Fibroblast of gingiva (primary cell): ENCODE measurements around the gene ATP10B.

Experiments used
- DNase-seq: peaks from one replicate; pipeline ENCODE4 v3.0.0-alpha.2; 2011; ENCODE audit warnings: low read depth

ATP10B gene

GRCh38 chr5:160635663-160636062 lies 216.3 kb downstream of the ATP10B start:
- no peak for DNase-seq

DNA sequence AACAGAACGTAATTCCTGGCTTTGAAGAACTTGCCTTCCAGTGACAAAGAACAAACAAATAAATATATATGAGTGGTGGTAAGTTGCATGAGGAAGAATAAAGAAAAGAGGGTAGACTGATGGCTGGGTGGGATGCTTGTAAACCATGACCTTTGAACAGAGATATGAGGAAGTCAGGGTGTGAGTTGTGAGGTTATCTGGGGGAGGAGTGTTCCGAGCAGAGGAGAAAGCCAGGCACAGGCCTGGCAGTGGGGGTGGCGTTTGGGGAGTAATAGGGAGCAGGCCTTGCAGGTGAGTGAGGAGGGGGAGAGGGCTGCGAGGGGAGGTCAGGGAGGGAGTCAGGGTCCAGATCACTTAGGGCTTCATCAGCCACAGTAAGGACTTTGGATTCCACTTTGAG lies 217.0 kb downstream of the ATP10B start:
- DNase-seq, result no peak

DNA sequence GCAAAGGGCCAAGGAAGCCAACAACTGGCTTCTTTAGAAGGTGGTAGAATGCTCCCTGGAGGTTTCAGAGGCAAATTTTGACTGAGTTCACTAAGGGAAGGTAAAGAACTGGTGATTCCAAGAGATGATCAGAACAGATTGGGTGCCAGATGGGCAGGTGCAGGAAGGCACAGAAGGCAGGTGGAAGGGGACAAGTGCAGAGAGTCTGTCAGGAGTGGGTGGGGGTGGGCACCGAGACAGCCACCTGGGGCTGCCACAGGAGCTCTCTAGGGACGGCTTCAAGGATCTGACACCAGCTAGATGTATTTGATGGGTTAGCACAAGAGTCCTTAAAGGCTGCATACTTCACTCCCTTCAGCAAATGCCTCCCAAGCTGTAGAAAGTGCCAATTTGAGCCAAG lies 223.0 kb downstream of the ATP10B start:
- no peak for DNase-seq

DNA sequence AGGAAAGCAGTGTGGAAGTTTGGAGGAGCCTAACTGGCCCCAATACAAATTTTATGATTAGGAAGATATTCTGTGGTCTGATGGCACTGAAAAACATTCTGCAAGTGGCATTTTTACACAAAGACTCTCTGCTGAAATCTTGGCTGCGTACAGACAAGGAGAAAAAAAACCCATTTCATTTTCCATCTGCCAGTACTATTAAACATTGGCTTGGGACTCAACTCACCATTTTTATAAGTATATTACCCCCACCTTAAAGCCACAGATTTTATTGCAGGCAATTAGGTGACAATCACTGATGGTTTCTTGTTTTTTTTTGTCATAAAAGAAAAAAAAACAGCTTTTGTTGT lies 223.4 kb downstream of the ATP10B start:
- DNase-seq, result no peak

GRCh38 chr5:160627921-160628618 lies 223.9 kb downstream of the ATP10B start:
- DNase-seq, result no peak

DNA sequence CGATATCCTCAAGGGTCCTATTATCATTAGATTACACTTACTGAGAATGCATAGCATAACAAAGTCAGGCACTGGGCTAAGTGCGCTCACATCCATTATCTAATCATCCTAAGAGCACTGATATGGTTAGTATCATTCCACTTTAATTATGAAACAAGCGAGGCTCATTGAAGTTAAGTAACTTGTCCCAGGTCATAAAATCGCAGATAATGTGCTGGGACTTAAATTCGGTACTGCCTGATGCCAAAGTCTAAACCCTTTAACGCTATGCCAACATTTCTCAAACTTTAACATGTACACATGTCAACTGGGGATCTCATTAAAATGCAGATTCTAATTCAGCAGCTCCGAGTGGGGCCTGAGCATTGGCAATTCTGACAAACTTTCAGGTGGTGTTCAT lies 225.7 kb downstream of the ATP10B start:
- no peak for DNase-seq

DNA sequence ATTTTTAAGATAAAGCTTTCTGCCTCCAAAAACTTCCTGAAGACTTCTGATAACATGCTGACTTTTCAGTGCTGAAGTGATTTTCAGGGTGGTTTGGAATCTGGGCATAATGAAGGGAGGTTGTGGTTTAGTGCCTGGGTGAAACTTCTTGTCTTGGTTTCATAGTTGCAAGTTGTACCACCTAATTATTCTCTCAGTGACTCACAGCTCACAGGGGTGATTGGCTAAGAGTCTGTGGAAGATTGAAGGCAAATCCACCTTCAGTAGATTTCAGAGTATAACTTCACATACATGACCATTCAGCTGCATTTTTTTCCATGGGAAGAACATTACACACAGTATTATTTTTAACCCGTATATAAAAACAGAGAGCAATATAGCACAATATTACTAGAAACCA lies 230.5 kb downstream of the ATP10B start:
- DNase-seq, result no peak

DNA sequence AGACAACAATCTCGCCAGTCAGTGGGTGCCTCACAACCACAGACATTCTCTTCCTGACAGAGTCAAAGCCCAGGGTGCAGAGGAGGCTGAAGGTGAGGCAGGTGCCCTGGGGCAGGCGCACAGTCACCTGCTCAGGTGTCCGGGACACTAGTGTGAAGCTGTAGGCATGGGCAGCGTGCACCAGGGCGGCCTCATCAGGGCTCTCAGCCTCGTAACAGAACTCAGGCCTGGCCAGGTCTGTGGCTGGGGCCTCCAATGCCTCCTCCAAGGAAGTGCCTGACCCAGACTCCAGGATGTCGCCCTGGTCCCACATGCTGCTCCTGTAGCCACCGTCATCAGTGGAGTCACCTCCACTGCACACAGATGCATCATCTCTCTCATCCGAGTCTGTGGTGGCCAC lies 231.6 kb downstream of the ATP10B start:
- no peak for DNase-seq

GRCh38 chr5:160619381-160619780 lies 232.6 kb downstream of the ATP10B start:
- DNase-seq, result no peak

GRCh38 chr5:160618286-160618685 lies 233.7 kb downstream of the ATP10B start:
- no peak for DNase-seq

DNA sequence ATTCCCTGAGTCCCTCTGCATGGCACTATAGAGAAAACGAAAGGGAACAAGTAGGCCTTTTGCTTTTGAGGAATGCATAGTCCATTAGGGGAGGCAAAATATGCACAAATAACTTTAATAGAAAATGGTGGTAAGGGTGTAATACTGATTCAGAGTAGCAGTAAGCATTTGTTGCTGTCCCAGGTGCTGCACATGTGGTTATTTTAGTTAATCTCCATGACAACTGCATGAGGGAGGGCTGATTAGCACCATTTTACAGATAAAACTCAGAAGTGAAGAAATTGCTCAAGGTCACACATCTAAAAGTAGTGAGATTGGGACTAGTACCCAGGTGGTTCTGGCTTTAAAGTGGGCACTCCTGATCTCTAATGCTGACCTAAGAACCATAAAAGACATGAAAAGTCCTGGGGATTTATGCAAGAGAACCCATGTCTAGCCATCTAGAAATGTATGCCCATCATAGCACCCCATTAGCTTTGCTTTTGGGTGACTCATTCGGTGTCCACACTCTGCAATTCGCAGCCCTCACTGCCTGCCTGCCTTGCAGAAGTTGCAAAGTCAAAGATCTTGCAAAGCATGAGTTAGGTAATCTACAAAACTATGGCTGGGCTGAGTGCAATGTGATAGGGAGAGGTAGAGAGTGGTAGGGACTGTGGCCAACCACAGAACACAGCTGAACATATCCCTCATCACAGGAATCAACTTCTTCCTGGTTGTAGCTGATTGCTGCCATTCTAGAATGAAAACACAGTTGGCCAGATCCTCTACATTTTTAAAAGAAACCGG lies 235.1 kb downstream of the ATP10B start:
- no peak for DNase-seq

GRCh38 chr5:160614136-160614535 lies 237.9 kb downstream of the ATP10B start:
- DNase-seq, result no peak

- no peak for DNase-seq
Measured at GRCh38 chr5:160605266-160605665, 246.7 kb downstream of the ATP10B start.

GRCh38 chr5:160604484-160604883 lies 247.5 kb downstream of the ATP10B start:
- no peak for DNase-seq

DNA sequence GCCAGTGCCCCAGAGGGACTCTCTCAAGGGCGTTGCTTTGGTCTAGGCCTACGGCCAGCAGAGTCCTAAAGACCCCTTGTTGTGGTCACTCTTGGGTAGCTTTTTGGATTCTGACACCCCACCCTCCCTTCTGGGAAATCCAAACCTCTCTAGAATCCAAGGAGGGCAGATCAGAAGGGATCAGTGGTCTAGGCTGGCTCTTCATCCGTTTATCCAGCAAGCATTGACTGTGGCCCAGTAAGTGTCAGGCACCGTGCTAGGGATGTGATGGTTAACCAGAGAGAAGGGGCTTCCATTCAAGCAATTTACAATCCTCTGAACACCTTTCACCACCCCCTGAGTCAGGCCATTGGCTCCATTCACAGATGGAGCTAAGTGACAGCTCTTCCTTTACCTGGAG lies 249.3 kb downstream of the ATP10B start:
- DNase-seq, result no peak

DNA sequence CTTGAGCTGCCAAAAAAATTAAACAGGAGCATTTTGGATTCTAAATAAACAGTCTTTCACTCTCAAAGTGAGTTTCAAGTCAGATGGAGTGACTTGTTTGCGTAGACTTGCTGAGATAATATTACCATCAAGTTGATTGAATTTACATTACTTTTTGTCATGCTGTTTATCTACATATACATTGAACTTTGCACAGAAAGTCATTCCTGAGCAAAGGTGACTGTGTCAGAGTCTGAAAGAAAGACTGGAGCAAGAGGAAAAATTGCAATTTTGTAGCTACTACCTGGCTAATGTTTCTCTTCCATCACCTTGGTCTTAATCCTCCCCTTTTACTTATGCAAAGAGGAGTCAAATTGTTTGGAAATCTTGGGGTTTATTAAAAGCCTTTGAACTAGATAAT lies 251.0 kb downstream of the ATP10B start:
- DNase-seq, result no peak

DNA sequence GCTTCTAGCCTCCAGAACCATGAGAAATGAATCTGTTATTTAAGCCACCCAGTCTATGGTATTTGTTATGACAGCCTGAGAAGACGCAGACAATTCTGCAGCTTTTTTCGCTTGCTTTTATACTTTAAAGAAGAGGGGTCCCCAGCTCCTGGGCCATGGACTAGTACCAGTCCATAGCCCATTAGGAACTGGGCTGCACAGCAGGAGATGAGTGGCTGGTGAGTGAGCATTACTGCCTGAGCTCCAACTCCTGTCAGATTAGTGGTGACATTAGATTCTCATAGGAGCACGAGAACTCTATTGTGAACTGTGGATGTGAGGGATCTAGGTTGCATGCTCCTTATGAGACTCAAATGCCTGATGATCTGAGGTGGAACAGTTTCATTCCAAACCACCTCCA lies 278.7 kb downstream of the ATP10B start:
- no peak for DNase-seq

GRCh38 chr5:160567031-160567705 lies 284.8 kb downstream of the ATP10B start:
- no peak for DNase-seq

- DNase-seq, result no peak
Measured at GRCh38 chr5:160565376-160565775, 286.6 kb downstream of the ATP10B start.

GRCh38 chr5:160556846-160557245 lies 295.2 kb downstream of the ATP10B start:
- DNase-seq, result no peak

DNA sequence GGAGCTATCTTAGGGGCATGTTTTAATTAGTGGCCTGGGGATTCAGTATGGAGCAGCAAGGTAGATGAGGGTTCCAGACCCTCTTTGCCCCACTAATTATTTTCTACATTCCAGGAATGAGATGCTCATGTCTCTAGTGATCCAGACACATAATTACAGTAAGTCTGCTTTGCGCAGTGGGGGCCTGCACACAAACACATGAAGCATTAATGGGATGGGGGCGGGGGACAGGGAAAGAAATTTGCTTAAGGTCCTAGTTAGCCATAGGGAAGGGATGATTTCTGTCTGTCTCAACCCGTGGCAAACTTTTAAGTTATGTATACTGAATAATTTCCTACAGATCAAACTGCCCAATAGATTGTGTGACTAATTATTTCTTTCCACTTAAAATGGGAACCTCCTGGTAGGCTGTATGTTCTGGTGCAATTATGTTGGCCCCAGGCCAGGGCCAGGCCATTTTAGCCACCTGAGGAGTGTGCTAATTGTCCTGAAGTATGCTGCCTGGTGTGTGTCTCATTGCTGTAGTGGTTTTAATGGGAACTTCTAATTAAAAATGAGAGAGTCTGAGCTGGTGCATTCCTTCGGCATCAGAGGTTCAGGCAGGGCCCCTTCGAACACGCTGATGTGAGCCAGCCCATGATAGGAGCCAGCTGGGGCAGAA lies 295.9 kb downstream of the ATP10B start:
- DNase-seq, result no peak

DNA sequence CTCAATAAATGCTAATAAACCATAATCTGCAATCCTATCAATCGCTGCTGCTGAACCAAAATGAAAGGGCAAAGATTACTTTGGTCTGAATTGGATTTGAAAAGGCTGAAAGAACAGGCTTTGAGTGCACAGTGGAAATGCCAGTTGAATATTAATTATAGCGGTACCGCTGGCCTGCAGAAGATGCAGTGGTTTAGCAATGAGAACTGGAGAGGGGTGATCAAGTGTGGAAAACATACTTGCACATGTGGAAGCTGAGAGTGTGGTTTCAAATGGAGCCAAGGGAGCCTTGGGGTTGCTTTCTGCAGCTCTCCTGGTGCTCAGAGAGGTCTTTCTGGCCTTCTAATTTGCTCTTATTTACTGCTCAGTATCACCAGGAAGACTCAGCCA lies 296.4 kb downstream of the ATP10B start:
- no peak for DNase-seq

- DNase-seq, result no peak
Measured at GRCh38 chr5:160550075-160550474, 301.9 kb downstream of the ATP10B start.
